H54 (cell line): ENCODE results near the gene GXYLT2.
"Not testable (repeated sequence)": the region's sequence is repeated elsewhere in the genome, so short reads cannot be mapped to it uniquely, and the experiment has no call there.

Source experiments
- DNase-seq: peaks from one replicate; pipeline ENCODE4 v3.0.0; 2011; ENCODE audit warnings: low spot score, mixed read lengths; ENCODE audit not compliant: insufficient read length
- FAIRE-seq: peaks from 3 replicates; lab custom pipeline; 2011; peaks lifted over from hg19 to GRCh38; lab: Jason Lieb, UNC
- POLR2A ChIP-seq: IDR thresholded peaks from 2 replicates; pipeline ENCODE4 v1.6.1; 2011; ENCODE audit warnings: low read depth, mild to moderate bottlenecking, low read length

GXYLT2 gene

DNA sequence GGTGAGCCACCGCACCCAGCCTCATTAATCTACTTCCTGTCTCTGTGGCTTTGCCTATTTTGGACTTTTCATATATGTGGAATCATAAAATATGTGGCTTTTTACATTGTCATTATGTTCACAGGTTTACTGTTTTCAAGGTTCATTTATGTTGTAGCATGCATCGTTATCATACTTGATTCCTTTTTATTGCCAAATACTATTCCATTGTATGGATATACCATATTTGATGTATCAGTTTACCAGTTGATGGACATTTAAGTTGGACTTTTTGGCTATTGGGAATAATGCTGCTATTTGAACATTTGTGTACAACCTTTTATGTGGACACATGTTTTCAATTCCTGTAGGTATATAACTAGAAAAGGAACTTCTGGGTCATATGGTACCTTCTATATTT lies 14.0 kb downstream of the GXYLT2 start:
- DNase-seq, result no peak
- no peak for FAIRE-seq
- TF ChIP-seq POLR2A, result no peak

DNA sequence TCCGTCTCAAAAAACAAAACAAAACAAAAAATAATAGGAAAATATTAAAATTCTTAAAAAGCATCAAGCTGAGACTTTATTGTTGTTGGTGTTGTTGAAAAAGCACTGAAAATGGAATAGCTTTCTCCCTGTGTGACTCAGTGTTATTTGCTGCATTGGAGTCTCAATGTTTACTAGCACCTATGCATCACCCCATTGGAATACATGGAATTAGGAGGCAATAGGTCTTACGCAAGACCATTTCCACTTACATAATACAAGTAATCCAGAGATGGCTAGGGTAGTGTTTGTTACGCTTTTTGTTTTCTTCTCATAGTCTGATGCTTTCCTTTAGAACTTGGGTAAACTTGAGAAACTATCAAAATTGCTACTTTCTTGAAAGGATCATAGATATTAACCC lies 15.2 kb downstream of the GXYLT2 start:
- no peak for TF ChIP-seq POLR2A
- DNase-seq (peak; percentile 69), FAIRE-seq (peak; percentile 95)

GRCh38 chr3:72904163-72904562 lies 16.3 kb downstream of the GXYLT2 start:
- no peak for FAIRE-seq
- no peak for TF ChIP-seq POLR2A
- DNase-seq, result no peak

GRCh38 chr3:72906154-72906553 lies 18.3 kb downstream of the GXYLT2 start:
- TF ChIP-seq POLR2A, result no peak
- FAIRE-seq (no peak), DNase-seq (no peak)

DNA sequence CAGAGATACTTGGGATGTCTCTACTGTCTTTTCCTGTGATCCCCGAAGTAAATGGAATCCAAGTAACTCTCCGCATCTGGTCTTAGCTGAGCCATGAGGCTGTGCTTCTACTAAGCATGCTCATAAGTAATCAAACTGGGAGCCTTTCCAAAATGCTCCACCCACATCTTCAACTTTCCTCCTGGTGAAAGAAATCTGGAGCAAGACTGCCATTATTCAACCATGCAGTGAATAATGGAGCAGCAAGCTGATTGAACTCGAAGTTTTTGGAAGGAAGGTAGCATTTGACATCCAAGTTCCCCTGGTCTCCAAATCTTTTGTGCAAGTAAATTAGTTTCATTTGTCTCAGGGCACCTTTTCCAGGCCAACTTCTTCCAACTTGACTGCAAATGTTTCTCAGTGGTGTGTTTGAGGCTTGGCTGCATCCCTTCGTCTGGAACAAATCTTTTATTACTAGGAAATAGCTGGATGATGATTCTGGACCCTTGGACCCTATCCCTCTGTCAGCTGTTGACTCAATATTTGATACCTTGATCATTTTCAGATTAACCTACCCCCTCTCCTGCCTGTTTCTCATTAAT lies 19.4 kb downstream of the GXYLT2 start:
- DNase-seq (no peak), FAIRE-seq (no peak)
- TF ChIP-seq POLR2A, result no peak

- FAIRE-seq (no peak), DNase-seq (peak; percentile 37)
- TF ChIP-seq POLR2A, result no peak
Measured at GRCh38 chr3:72907731-72908620, 20.1 kb downstream of the GXYLT2 start.

DNA sequence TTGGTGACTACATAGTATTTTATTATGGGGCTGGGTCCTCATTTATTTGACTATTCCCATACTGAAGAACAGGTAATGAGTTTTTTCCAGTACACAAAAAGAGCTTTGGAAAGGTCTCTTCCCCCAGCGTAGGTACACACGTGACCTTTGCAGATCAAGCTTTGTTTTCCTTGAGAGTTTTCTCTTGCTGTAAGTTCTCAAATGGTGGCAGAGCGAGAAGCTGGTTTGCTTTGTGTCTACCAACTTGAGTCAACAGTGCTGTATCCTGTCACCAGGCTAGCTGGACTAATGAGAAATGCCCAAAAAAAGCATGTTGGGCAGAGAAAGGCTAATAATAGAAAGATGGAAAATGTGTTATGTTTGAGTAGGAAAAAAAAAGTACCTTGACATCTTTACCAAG lies 21.7 kb downstream of the GXYLT2 start:
- FAIRE-seq (no peak), DNase-seq (no peak)
- TF ChIP-seq POLR2A, result no peak

DNA sequence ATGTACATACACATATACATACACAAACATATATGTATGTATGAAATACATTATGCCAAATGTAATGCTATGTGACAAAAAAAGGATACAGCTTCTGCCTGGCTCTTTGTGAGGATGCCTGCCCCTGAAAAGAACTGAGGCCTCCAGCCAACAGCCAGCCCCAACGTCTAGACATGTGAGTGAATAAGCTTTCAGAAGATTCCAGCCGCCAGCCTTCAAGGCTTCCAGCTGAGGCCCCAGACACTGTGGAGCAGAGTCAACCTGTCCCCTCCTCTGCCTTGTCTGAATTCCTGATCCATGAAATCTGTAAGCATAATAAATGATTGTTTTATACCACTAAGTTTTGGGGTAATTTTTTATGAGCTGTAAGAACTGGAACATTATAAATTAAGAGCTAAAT lies 24.7 kb downstream of the GXYLT2 start:
- no peak for FAIRE-seq
- TF ChIP-seq POLR2A, result no peak
- DNase-seq, result no peak

GRCh38 chr3:72914383-72914782 lies 26.5 kb downstream of the GXYLT2 start:
- FAIRE-seq, result no peak
- no peak for DNase-seq
- no peak for TF ChIP-seq POLR2A

DNA sequence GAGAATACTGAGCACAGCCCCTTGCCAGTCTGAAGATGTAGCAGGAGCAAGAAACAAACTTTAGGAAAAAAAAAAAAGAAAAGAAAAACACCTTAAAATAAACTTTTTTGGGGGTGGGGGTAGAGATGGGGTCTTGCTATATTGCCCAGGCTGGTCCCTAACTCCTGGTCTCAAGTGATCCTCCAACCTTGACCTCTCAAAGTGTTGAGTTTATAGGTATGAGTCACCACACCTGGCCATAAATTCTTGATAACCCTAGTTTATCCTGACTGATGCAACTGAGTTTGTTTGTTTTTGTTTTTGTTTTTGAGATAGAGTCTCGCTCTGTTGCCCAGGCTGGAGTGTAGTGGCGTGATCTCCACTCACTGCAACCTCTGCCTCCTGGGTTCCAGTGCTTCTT lies 28.4 kb downstream of the GXYLT2 start:
- no peak for DNase-seq
- TF ChIP-seq POLR2A, result no peak
- no peak for FAIRE-seq

DNA sequence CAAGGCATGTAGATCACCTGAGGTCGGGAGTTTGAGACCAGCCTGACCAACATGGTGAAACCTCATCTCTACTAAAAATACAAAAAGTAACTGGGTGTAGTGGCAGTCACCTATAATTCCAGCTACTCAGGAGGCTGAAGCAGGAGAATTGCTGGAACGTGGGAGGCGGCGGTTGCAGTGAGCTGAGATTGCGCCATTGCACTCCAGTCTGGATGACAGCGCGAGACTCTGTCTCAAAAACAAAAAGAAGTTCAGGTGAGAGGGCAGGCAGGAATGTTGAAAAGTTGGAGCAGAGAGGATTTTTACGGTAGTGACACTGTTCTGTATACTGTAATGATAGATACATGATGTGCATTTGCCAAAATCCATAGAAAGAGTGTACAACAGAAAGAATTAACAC lies 31.7 kb downstream of the GXYLT2 start:
- FAIRE-seq (no peak), DNase-seq (no peak)
- TF ChIP-seq POLR2A, result no peak

GRCh38 chr3:72924055-72924454 lies 36.2 kb downstream of the GXYLT2 start:
- DNase-seq (no peak), FAIRE-seq (no peak)
- TF ChIP-seq POLR2A, result no peak

DNA sequence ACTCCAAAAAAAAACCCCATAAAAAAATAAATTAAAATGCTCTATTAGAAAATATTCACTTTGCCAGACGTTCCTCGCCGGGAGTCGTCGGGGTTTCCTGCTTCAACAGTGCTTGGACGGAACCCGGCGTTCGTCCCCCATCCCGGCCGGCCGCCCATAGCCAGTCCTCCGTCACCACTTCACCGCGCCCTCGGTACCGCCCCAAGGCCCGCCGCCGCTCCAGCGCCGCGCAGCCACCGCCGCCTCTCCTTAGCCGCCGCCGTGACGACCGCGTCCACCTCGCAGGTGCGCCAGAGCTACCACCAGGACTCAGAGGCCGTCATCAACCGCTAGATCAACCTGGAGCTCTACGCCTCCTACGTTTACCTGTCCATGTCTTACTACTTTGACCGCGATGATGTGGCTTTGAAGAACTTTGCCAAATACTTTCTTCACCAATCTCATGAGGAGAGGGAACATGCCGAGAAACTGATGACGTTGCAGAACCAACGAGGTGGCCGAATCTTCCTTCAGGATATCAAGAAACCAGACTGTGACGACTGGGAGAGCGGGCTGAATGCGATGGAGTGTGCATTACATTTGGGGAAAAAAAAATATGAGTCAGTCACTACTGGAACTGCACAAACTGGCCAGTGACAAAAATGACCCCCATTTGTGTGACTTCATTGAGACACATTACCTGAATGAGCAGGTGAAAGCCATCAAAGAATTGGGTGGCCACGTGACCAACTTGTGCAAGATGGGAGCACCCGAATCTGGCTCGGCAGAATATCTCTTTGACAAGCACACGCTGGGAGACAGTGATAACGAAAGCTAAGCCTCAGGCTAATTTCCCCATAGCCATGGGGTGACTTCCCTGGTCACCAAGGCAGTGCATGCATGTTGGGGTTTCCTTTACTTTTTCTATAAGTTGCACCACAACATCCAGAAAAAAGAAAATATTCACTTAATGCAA lies 41.2 kb downstream of the GXYLT2 start:
- FAIRE-seq, DNase-seq: not testable (repeated sequence)

- FAIRE-seq (no peak), DNase-seq (no peak)
- no peak for TF ChIP-seq POLR2A
Measured at GRCh38 chr3:72930754-72931153, 42.9 kb downstream of the GXYLT2 start.
